ENCODE measurements around the gene SLC10A7. TPM values are rescaled to one million over a fixed set of nuclear protein-coding genes. Genes with fewer than 3 reads are reported as not detected.
A peak's percentile ranks its signal among the peaks of the same experiment; 100 is the strongest.

Gene SLC10A7
- total RNA-seq, 1 donor from 2014 or later, result 11.4 TPM

GRCh38 chr4:146255463-146255862 lies 266.3 kb downstream of the SLC10A7 start:
- intact Hi-C loops (cut with DNase I), result no loop called here
- TF ChIP-seq CTCF (IDR thresholded peaks at IDR 0.05), result no peak
- H3K4me1 ChIP-seq, result no peaks in the 10 kb centered on the region
- no peak for DNase-seq (ENCODE audit: low spot score in 2 of 2)
- H3K27ac ChIP-seq, result no peak overlapping the region
- H3K4me3 ChIP-seq, result no peak overlapping the region
- peaks cover 0 to 3% of the 10 kb centered on the region in 2 donors for H3K36me3 ChIP-seq
- no peaks in the 10 kb centered on the region for H3K9me3 ChIP-seq
- no peaks in the 10 kb centered on the region for H3K27me3 ChIP-seq

- TF ChIP-seq CTCF (IDR thresholded peaks at IDR 0.05), result no peak
- intact Hi-C loops (cut with DNase I), result no loop called here
- Histone ChIP-seq H3K4me3 (no peak overlapping the region), H3K4me1 (no peaks in the 10 kb centered on the region), H3K27me3 (no peaks in the 10 kb centered on the region), H3K36me3 (peaks cover 0 to 1% of the 10 kb centered on the region in 2 donors), H3K27ac (no peak overlapping the region), H3K9me3 (no peaks in the 10 kb centered on the region)
- no peak for DNase-seq (ENCODE audit: low spot score in 2 of 2)
Measured at GRCh38 chr4:146252969-146253611, 268.6 kb downstream of the SLC10A7 start.

GRCh38 chr4:146247356-146247755 lies 274.4 kb downstream of the SLC10A7 start:
- no peak for DNase-seq (ENCODE audit: low spot score in 2 of 2)
- Histone ChIP-seq H3K4me3 (no peak overlapping the region), H3K27me3 (no peaks in the 10 kb centered on the region), H3K27ac (no peak overlapping the region), H3K9me3 (no peaks in the 10 kb centered on the region), H3K4me1 (peaks cover 20 to 30% of the 10 kb centered on the region in 2 donors), H3K36me3 (no peaks in the 10 kb centered on the region)
- no peak for TF ChIP-seq CTCF (IDR thresholded peaks at IDR 0.05)
- intact Hi-C loops (cut with DNase I), result no loop called here

GRCh38 chr4:146246381-146246780 lies 275.4 kb downstream of the SLC10A7 start:
- no peak for TF ChIP-seq CTCF (IDR thresholded peaks at IDR 0.05)
- intact Hi-C loops (cut with DNase I), result no loop called here
- Histone ChIP-seq H3K9me3 (no peaks in the 10 kb centered on the region), H3K4me3 (no peak overlapping the region), H3K27ac (peak overlapping the region; percentile 34 to 67), H3K27me3 (no peaks in the 10 kb centered on the region), H3K4me1 (peaks cover 20 to 33% of the 10 kb centered on the region in 2 donors), H3K36me3 (no peaks in the 10 kb centered on the region)
- DNase-seq (ENCODE audit: low spot score in 2 of 2), result no peak

- H3K4me3 ChIP-seq, result no peak overlapping the region
- no peaks in the 10 kb centered on the region for H3K9me3 ChIP-seq
- no peaks in the 10 kb centered on the region for H3K36me3 ChIP-seq
- TF ChIP-seq CTCF (IDR thresholded peaks at IDR 0.05), result no peak
- H3K27ac ChIP-seq, result peak overlapping the region; percentile 34 to 67
- no peak for DNase-seq (ENCODE audit: low spot score in 2 of 2)
- no peaks in the 10 kb centered on the region for H3K27me3 ChIP-seq
- intact Hi-C loops (cut with DNase I), result no loop called here
- peaks cover 20 to 33% of the 10 kb centered on the region in 2 donors for H3K4me1 ChIP-seq
Measured at GRCh38 chr4:146245850-146246249, 275.9 kb downstream of the SLC10A7 start.

All from ascending aorta (tissue), 2 donors.